KOPT-K1 (cell line): ENCODE measurements around the gene KCNQ5.
"Not testable (repeated sequence)": the region's sequence is repeated elsewhere in the genome, so short reads cannot be mapped to it uniquely, and the experiment has no call there.

Experiments used
- H3K27ac ChIP-seq: fragments of 200-600 bp; sonication (generic); 2 replicates; pipeline ENCODE4 v1.5.1; 2016; ENCODE audit warnings: antibody characterized with exemption, mild to moderate bottlenecking, low read depth, low read length; ENCODE audit not compliant: poor library complexity, severe bottlenecking
- H3K36me3 ChIP-seq: fragments of 200-600 bp; sonication (generic); 2 replicates; pipeline ENCODE4 v1.5.1; 2017; ENCODE audit warnings: antibody characterized with exemption, mild to moderate bottlenecking, low read length, moderate library complexity; ENCODE audit not compliant: insufficient read depth
- H3K9me3 ChIP-seq: fragments of 200-600 bp; sonication (generic); 2 replicates; pipeline ENCODE4 v1.5.1; 2017; ENCODE audit warnings: antibody characterized with exemption, low read length, mild to moderate bottlenecking; ENCODE audit not compliant: insufficient read depth, poor library complexity, severe bottlenecking

KCNQ5 gene

DNA sequence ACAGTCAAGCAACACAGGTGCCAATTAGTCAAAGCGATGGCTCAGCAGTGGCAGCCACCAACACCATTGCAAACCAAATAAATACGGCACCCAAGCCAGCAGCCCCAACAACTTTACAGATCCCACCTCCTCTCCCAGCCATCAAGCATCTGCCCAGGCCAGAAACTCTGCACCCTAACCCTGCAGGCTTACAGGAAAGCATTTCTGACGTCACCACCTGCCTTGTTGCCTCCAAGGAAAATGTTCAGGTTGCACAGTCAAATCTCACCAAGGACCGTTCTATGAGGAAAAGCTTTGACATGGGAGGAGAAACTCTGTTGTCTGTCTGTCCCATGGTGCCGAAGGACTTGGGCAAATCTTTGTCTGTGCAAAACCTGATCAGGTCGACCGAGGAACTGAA is 572.9 kb downstream of the KCNQ5 start:
- H3K9me3 ChIP-seq, result no peaks in the 10 kb centered on the region
- no peaks in the 10 kb centered on the region for H3K36me3 ChIP-seq
- H3K27ac ChIP-seq, result no peak overlapping the region

DNA sequence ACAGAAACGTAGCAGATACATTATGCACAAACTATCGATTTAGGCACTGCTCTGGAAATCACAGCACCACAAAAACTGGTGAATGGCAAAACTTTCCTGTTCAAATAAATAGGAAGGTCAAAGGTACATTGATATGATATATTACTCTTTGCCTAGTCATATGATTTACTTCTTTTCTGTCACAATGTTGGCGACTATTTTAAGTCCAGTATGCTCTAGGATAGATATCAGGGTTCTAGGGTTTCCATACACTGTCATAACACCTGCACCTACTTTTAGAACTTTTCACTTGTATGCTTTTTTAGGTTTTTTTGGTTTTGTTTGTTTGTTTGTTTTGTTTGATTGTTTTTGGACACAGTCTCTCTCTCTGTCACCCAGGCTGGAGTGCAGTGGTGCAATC is 578.4 kb downstream of the KCNQ5 start:
- H3K27ac ChIP-seq, result no peak overlapping the region
- H3K9me3 ChIP-seq, result no peaks in the 10 kb centered on the region
- H3K36me3 ChIP-seq, result no peaks in the 10 kb centered on the region

- Histone ChIP-seq H3K36me3 (no peaks in the 10 kb centered on the region), H3K9me3 (no peaks in the 10 kb centered on the region), H3K27ac (no peak overlapping the region)
Measured at GRCh38 chr6:73200735-73201134, 578.9 kb downstream of the KCNQ5 start.

GRCh38 chr6:73203098-73203497 is 581.2 kb downstream of the KCNQ5 start:
- Histone ChIP-seq H3K36me3 (no peaks in the 10 kb centered on the region), H3K27ac (no peak overlapping the region), H3K9me3 (peaks cover 5% of the 10 kb centered on the region)

DNA sequence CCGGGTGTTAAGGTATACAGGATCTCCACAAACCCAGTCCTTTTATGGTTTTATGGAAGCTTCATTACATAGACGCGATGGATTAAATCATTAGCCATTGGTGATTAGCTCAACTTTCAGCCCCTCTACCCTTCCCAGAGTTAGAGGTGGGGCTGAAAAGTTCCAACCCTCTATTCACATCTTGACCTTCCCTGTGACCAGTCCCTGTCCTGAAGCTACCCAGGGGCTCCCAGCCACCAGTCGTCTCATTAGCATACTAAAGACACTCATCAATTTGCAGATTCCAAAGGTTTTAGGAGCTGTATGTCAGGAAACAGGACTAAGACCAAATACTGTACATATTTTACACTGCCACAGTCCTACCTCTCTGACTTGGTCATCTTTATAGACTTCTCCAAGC is 582.4 kb downstream of the KCNQ5 start:
- Histone ChIP-seq H3K9me3 (peaks cover 5% of the 10 kb centered on the region), H3K36me3 (no peaks in the 10 kb centered on the region), H3K27ac (no peak overlapping the region)

DNA sequence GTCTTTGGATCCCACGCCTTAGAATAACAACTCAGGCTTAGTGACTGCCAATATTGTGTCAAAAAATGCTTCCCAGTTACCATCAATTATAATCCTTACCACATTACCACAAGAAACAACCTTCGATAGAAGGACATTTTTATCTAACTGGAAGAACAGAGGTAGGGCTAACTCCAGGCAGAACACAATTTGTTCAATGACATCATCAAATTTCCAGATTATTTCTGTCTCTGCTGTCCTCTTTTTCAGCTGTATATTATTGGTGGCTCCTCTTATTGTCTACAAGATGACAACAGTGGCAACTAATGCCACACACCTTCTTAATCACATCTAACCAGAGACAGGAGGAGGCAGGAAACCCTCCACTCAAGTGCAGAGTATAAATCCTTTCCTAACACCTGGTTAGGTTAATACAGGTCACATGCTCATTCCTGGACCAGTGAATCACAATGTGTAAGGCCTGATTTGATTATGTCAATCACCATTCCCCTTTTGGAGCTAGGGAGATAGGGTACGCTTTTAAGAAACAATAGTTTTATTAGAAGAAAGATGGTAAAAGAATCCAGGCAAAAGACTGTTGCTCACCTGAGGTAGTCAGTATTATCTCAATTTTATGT is 585.5 kb downstream of the KCNQ5 start:
- no peak overlapping the region for H3K27ac ChIP-seq
- no peaks in the 10 kb centered on the region for H3K36me3 ChIP-seq
- H3K9me3 ChIP-seq, result peaks cover 5% of the 10 kb centered on the region

DNA sequence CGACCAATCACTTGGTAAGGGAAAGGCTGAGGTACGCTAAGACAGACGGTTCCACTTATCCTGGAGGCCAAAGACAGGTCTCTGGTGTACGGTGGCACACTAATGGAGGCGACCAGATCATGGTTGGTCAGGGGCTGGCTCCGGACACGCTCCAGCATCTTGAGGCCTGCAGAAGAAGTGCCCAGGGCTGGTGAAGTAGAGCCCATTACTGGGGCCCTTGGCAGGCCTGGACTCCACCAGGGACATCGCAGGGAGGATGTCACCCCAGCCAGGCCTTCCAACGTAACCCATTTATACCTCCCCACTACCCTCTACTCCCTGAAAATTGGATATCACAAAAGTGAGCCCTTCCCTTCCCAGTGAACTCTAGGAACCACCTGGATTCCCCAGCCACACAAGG is 587.3 kb downstream of the KCNQ5 start:
- Histone ChIP-seq H3K36me3 (no peaks in the 10 kb centered on the region), H3K9me3 (peaks cover 5% of the 10 kb centered on the region), H3K27ac (no peak overlapping the region)

DNA sequence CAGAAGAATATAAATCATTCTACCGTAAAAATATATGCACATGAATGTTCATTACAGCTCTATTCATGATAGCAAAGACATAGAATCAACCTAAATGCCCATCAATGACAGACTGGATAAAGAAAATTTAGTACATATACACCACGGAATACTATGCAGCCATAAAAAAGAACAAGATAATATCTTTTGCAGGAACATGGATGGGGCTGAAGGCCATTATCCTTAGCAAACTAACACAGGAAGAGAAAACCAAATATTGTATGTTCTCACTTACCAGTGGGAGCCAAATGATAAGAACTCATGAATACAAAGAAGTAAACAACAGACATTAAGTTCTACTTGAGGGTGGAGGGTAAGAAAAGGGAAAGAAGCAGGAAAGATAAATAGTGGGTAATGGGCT is 595.0 kb downstream of the KCNQ5 start:
- Histone ChIP-seq H3K27ac (no peak overlapping the region), H3K9me3 (no peaks in the 10 kb centered on the region), H3K36me3 (no peaks in the 10 kb centered on the region)

GRCh38 chr6:73225396-73225795 is 603.5 kb downstream of the KCNQ5 start, which contains the start of gene KHDC1L:
TSS of gene KHDC1L (minus strand) at chr6:73225496. CDS start at chr6:73225408, 88 bp downstream.
- H3K36me3 ChIP-seq, result no peaks in the 10 kb centered on the region
- no peaks in the 10 kb centered on the region for H3K9me3 ChIP-seq
- H3K27ac ChIP-seq, result no peak within 1 kb of the TSS

DNA sequence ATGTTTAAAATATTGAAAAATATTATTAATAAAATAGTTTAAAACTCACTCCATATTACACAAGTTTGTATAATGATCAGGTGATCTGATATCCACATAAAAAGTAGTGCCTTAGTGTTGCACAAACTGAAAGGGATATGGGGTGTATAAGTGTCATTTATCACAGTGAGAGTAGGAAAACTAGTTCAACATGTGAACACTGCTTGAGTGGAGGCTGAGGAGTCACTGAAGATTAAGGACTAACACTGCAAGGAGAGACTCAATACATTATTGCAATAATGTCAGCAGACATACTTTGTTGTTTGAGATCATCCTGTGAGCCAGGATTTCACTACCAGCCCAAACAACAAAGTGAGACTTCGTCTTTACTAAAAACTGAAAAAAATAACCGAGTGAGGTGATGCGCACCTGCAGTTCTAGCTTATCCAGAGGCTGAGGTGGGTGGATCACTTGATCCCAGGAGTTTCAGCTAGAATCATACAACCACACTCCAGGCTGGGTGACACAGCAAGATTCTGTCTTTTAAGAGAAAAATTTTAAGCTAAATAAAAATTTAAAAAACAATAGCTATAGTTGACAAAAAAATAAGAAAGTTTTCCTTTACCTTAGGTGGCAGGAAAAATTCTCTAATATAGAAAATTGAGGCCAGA is 605.9 kb downstream of the KCNQ5 start:
- H3K27ac ChIP-seq, result no peak overlapping the region
- no peaks in the 10 kb centered on the region for H3K36me3 ChIP-seq
- no peaks in the 10 kb centered on the region for H3K9me3 ChIP-seq

- Histone ChIP-seq H3K36me3 (no peaks in the 10 kb centered on the region), H3K9me3 (no peaks in the 10 kb centered on the region), H3K27ac (no peak overlapping the region)
Measured at GRCh38 chr6:73231986-73232391, 610.1 kb downstream of the KCNQ5 start.

GRCh38 chr6:73233048-73233447 is 611.2 kb downstream of the KCNQ5 start:
- no peaks in the 10 kb centered on the region for H3K36me3 ChIP-seq
- no peaks in the 10 kb centered on the region for H3K9me3 ChIP-seq
- no peak overlapping the region for H3K27ac ChIP-seq

GRCh38 chr6:73233971-73234370 is 612.1 kb downstream of the KCNQ5 start:
- H3K36me3 ChIP-seq, H3K9me3 ChIP-seq, H3K27ac ChIP-seq: not testable (repeated sequence)

- H3K36me3 ChIP-seq, result no peaks in the 10 kb centered on the region
- no peak overlapping the region for H3K27ac ChIP-seq
- H3K9me3 ChIP-seq, result no peaks in the 10 kb centered on the region
Measured at GRCh38 chr6:73234733-73235132, 612.9 kb downstream of the KCNQ5 start.

- no peak overlapping the region for H3K27ac ChIP-seq
- H3K36me3 ChIP-seq, result no peaks in the 10 kb centered on the region
- H3K9me3 ChIP-seq, result no peaks in the 10 kb centered on the region
Measured at GRCh38 chr6:73236144-73236750, 614.4 kb downstream of the KCNQ5 start.

GRCh38 chr6:73240730-73241129 is 618.9 kb downstream of the KCNQ5 start:
- H3K36me3 ChIP-seq, result no peaks in the 10 kb centered on the region
- H3K9me3 ChIP-seq, result no peaks in the 10 kb centered on the region
- H3K27ac ChIP-seq, result no peak overlapping the region
